ENCODE data around the gene CSAG2.
"Not testable (repeated sequence)": the region's sequence is repeated elsewhere in the genome, so short reads cannot be mapped to it uniquely, and the experiment has no call there.

DNA sequence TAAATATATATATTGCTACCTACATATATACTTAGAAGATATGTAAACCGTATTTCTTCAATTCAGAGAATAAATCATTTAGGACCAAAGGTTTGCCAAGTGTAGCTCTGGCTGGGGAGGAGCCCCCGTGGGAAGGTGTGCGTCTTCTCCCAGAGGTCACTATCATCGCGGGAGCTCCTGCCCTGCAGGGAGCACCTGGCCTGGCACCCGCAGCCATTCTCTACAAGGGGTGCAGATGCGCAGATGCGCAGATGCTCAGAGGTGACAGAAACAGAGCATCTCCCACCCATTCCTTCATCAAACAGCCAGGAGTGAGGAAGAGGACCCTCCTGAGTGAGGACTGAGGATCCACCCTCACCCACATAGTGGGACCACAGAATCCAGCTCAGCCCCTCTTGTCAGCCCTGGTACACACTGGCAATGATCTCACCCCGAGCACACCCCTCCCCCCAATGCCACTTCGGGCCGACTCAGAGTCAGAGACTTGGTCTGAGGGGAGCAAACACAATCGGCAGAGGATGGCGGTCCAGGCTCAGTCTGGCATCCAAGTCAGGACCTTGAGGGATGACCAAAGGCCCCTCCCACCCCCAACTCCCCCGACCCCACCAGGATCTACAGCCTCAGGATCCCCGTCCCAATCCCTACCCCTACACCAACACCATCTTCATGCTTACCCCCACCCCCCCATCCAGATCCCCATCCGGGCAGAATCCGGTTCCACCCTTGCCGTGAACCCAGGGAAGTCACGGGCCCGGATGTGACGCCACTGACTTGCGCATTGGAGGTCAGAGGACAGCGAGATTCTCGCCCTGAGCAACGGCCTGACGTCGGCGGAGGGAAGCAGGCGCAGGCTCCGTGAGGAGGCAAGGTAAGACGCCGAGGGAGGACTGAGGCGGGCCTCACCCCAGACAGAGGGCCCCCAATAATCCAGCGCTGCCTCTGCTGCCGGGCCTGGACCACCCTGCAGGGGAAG is 5.0 kb upstream of the CSAG2 start, which contains the start of gene MAGEA2B:
- TF ChIP-seq, protein P1, sequence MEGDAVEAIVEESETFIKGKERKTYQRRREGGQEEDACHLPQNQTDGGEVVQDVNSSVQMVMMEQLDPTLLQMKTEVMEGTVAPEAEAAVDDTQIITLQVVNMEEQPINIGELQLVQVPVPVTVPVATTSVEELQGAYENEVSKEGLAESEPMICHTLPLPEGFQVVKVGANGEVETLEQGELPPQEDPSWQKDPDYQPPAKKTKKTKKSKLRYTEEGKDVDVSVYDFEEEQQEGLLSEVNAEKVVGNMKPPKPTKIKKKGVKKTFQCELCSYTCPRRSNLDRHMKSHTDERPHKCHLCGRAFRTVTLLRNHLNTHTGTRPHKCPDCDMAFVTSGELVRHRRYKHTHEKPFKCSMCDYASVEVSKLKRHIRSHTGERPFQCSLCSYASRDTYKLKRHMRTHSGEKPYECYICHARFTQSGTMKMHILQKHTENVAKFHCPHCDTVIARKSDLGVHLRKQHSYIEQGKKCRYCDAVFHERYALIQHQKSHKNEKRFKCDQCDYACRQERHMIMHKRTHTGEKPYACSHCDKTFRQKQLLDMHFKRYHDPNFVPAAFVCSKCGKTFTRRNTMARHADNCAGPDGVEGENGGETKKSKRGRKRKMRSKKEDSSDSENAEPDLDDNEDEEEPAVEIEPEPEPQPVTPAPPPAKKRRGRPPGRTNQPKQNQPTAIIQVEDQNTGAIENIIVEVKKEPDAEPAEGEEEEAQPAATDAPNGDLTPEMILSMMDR (IDR thresholded peaks at IDR 0.05) = not testable (repeated sequence)
- TF ChIP-seq SIN3A (IDR thresholded peaks at IDR 0.05; ENCODE audit: borderline replicate concordance, low read depth, low read length); POLR2AphosphoS5 (IDR thresholded peaks at IDR 0.05; ENCODE audit: low read depth, low read length): not testable (repeated sequence)
- TF ChIP-seq, protein P2, sequence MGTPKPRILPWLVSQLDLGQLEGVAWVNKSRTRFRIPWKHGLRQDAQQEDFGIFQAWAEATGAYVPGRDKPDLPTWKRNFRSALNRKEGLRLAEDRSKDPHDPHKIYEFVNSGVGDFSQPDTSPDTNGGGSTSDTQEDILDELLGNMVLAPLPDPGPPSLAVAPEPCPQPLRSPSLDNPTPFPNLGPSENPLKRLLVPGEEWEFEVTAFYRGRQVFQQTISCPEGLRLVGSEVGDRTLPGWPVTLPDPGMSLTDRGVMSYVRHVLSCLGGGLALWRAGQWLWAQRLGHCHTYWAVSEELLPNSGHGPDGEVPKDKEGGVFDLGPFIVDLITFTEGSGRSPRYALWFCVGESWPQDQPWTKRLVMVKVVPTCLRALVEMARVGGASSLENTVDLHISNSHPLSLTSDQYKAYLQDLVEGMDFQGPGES (IDR thresholded peaks at IDR 0.05; ENCODE audit: low read depth, low read length) = not testable (repeated sequence)
